HG02798 (cell line): ENCODE results near the gene TCF7L1.

Source experiments
- ATAC-seq: cut with Tn5 transposase; IDR thresholded peaks from one replicate; pipeline ENCODE4 v1.9.1; 2021; ENCODE audit warnings: mild to moderate bottlenecking; ENCODE audit not compliant: unreplicated experiment, poor library complexity

Gene TCF7L1

GRCh38 chr2:85160966-85161960 is 28.1 kb downstream of the TCF7L1 start:
- no peak for ATAC-seq

- no peak for ATAC-seq
Observed at GRCh38 chr2:85162746-85163301, 29.6 kb downstream of the TCF7L1 start.

GRCh38 chr2:85163675-85164074 is 30.5 kb downstream of the TCF7L1 start:
- ATAC-seq, result no peak

- ATAC-seq, result no peak
Observed at GRCh38 chr2:85164145-85164569, 31.0 kb downstream of the TCF7L1 start.

- no peak for ATAC-seq
Observed at GRCh38 chr2:85165088-85165690, 32.0 kb downstream of the TCF7L1 start.

- ATAC-seq, result no peak
Observed at GRCh38 chr2:85166021-85166420, 32.8 kb downstream of the TCF7L1 start.

- no peak for ATAC-seq
Observed at GRCh38 chr2:85167479-85167878, 34.3 kb downstream of the TCF7L1 start.

GRCh38 chr2:85168942-85169341 is 35.8 kb downstream of the TCF7L1 start:
- ATAC-seq, result no peak

- no peak for ATAC-seq
Observed at GRCh38 chr2:85169581-85169980, 36.4 kb downstream of the TCF7L1 start.

- no peak for ATAC-seq
Observed at GRCh38 chr2:85170938-85171475, 37.8 kb downstream of the TCF7L1 start.

- no peak for ATAC-seq
Observed at GRCh38 chr2:85171916-85172315, 38.7 kb downstream of the TCF7L1 start.

- ATAC-seq, result no peak
Observed at GRCh38 chr2:85173909-85174308, 40.7 kb downstream of the TCF7L1 start.

GRCh38 chr2:85174943-85175342 is 41.8 kb downstream of the TCF7L1 start:
- ATAC-seq, result no peak

GRCh38 chr2:85175369-85176299 is 42.4 kb downstream of the TCF7L1 start:
- ATAC-seq, result no peak

GRCh38 chr2:85177031-85177824 is 44.0 kb downstream of the TCF7L1 start:
- no peak for ATAC-seq

GRCh38 chr2:85178154-85178553 is 45.0 kb downstream of the TCF7L1 start:
- no peak for ATAC-seq

- no peak for ATAC-seq
Observed at GRCh38 chr2:85178980-85179411, 45.8 kb downstream of the TCF7L1 start.

GRCh38 chr2:85179541-85179940 is 46.3 kb downstream of the TCF7L1 start:
- ATAC-seq, result no peak
